Adrenal gland (tissue), 5 donors: Measurements from ENCODE around the gene ZDHHC16.

ENCODE experiments used
- POLR2A ChIP-seq, 2 donors: fragments of 450-650 bp; IDR thresholded peaks; one replicate each; pipeline ENCODE4 v1.6.1; 2017; ENCODE audit warnings: antibody characterized with exemption in 2 of 2, mild to moderate bottlenecking in 2 of 2, moderate library complexity in 1 of 2
- TF ChIP-seq, protein P1 (sequence below), 6 experiments: fragments of 450-650 bp in 4 of 6; fragments of 200-600 bp in 2 of 6; sonication (generic) in 1 of 6; IDR thresholded peaks; 1 replicate in 5 of 6; 2 replicates in 1 of 6; pipeline versions ENCODE4 v1.5.1 to v1.8.0; 2016 to 2021; ENCODE audit warnings: antibody characterized with exemption in 6 of 6, mild to moderate bottlenecking in 2 of 6, moderate library complexity in 1 of 6
- donor health status: DM: no; HTN: no; CAD: no.

DNA sequence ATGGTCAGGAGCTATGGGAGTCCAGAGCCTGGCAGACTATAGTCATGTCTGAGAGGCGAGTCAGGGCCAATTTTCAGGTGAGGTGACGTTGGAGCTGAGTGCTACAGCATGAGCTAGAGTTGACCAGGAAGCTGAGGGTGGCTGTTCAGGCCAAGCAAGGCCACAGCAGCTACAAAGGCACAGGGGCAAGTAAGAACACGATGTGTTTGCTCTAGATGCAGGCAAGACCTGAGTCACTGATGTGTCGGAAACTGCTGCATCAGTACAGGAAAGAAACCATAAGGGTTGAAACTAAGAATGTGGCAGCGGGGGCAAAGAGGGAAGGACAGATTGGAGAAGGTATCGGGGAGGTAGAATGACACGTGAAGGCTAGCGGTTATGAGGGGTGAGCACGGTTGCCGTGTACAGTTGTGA lies 33.1 kb upstream of the ZDHHC16 start:
- TF ChIP-seq, protein P1, sequence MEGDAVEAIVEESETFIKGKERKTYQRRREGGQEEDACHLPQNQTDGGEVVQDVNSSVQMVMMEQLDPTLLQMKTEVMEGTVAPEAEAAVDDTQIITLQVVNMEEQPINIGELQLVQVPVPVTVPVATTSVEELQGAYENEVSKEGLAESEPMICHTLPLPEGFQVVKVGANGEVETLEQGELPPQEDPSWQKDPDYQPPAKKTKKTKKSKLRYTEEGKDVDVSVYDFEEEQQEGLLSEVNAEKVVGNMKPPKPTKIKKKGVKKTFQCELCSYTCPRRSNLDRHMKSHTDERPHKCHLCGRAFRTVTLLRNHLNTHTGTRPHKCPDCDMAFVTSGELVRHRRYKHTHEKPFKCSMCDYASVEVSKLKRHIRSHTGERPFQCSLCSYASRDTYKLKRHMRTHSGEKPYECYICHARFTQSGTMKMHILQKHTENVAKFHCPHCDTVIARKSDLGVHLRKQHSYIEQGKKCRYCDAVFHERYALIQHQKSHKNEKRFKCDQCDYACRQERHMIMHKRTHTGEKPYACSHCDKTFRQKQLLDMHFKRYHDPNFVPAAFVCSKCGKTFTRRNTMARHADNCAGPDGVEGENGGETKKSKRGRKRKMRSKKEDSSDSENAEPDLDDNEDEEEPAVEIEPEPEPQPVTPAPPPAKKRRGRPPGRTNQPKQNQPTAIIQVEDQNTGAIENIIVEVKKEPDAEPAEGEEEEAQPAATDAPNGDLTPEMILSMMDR (IDR thresholded peaks at IDR 0.05), result no peak
- TF ChIP-seq POLR2A (IDR thresholded peaks at IDR 0.05), result no peak
